GM12865 (cell line): Measurements from ENCODE around the gene OSBPL10.
"Not testable (repeated sequence)": the region's sequence is repeated elsewhere in the genome, so short reads cannot be mapped to it uniquely, and the experiment has no call there.

Experiments used
- DNase-seq: peaks from one replicate; pipeline ENCODE4 v3.0.0; 2010; ENCODE audit warnings: low read depth
- H3K4me3 ChIP-seq: 2 replicates; pipeline ENCODE4 v1.5.1; 2011; ENCODE audit warnings: mild to moderate bottlenecking, low read depth, low read length, control low read depth
- CTCF ChIP-seq: IDR thresholded peaks from 2 replicates; pipeline ENCODE4 v1.5.1; 2011; ENCODE audit warnings: low read length, control low read depth, low read depth, inconsistent platforms; ENCODE audit not compliant: insufficient read depth; ENCODE audit errors: missing control alignments

Gene OSBPL10

GRCh38 chr3:31879365-31879764, 101.7 kb downstream of the OSBPL10 start:
- DNase-seq: no peak
- no peak for TF ChIP-seq CTCF
- no peak overlapping the region for H3K4me3 ChIP-seq

- no peak for TF ChIP-seq CTCF
- no peak for DNase-seq
Measured at GRCh38 chr3:31878231-31878838, 102.7 kb downstream of the OSBPL10 start.

GRCh38 chr3:31876331-31876730, 104.7 kb downstream of the OSBPL10 start:
- DNase-seq: no peak
- H3K4me3 ChIP-seq: no peak overlapping the region
- TF ChIP-seq CTCF: no peak

More at GRCh38 chr3:31878231-31878838, 102.7 kb downstream of the OSBPL10 start:
- no peak overlapping the region for H3K4me3 ChIP-seq

GRCh38 chr3:31875437-31875836, 105.6 kb downstream of the OSBPL10 start:
- TF ChIP-seq CTCF: no peak
- no peak for DNase-seq
- H3K4me3 ChIP-seq: no peak overlapping the region

- no peak for DNase-seq
- no peak for TF ChIP-seq CTCF
- no peak overlapping the region for H3K4me3 ChIP-seq
Measured at GRCh38 chr3:31873254-31873820, 107.7 kb downstream of the OSBPL10 start.

GRCh38 chr3:31871939-31872507, 109.0 kb downstream of the OSBPL10 start:
- DNase-seq: no peak
- no peak for TF ChIP-seq CTCF
- no peak overlapping the region for H3K4me3 ChIP-seq

- H3K4me3 ChIP-seq, DNase-seq: not testable (repeated sequence)
Measured at GRCh38 chr3:31870111-31870510, 111.0 kb downstream of the OSBPL10 start.
